DND-41 (cell line): ENCODE results near the gene RTN1.

ENCODE experiments used
- ATAC-seq: fragments of 200-7000 bp; cut with Tn5 transposase; 3 replicates; pipeline ENCODE4 v1.9.1; 2021; ENCODE audit warnings: low read depth; ENCODE audit not compliant: insufficient read depth
- DNase-seq: peaks from one replicate; pipeline ENCODE4 v3.0.0-alpha.2; 2020
- H2AFZ ChIP-seq: 2 replicates; pipeline ENCODE4 v1.6.0; 2012; ENCODE audit warnings: low read depth, low read length
- H3K27ac ChIP-seq: 2 replicates; pipeline ENCODE4 v1.5.1; 2012; ENCODE audit warnings: low read length, inconsistent platforms
- H3K27me3 ChIP-seq: fragments of 200-600 bp; sonication (generic); 2 replicates; pipeline ENCODE4 v1.6.0; 2012; ENCODE audit warnings: low read length, mild to moderate bottlenecking, inconsistent platforms; ENCODE audit not compliant: insufficient read depth, poor library complexity
- H3K36me3 ChIP-seq: 2 replicates; pipeline ENCODE4 v1.5.1; 2012; ENCODE audit warnings: low read length, inconsistent platforms; ENCODE audit not compliant: insufficient read depth
- H3K4me1 ChIP-seq: 2 replicates; pipeline ENCODE4 v1.5.1; 2012; ENCODE audit warnings: mild to moderate bottlenecking, low read length; ENCODE audit not compliant: insufficient read depth
- H3K4me2 ChIP-seq: 2 replicates; pipeline ENCODE4 v1.6.0; 2012; ENCODE audit warnings: mild to moderate bottlenecking, moderate library complexity, low read length, inconsistent platforms; ENCODE audit not compliant: insufficient read depth
- H3K4me3 ChIP-seq, 2 experiments: fragments of 200-600 bp in 1 of 2; shearing (Covaris generic) in 1 of 2; 2 replicates each; pipeline ENCODE4 v1.5.1; 2012 to 2016; ENCODE audit warnings: inconsistent platforms in 2 of 2, low read length in 2 of 2, mild to moderate bottlenecking in 2 of 2, low read depth in 1 of 2, moderate library complexity in 1 of 2
- H3K79me2 ChIP-seq: 2 replicates; pipeline ENCODE4 v1.6.0; 2012; ENCODE audit warnings: low read length, inconsistent platforms; ENCODE audit not compliant: insufficient read depth
- H3K9ac ChIP-seq: 2 replicates; pipeline ENCODE4 v1.6.0; 2012; ENCODE audit warnings: low read depth, mild to moderate bottlenecking, inconsistent platforms, low read length, moderate library complexity
- H3K9me3 ChIP-seq: 2 replicates; pipeline ENCODE4 v1.5.1; 2012; ENCODE audit warnings: low read length, moderate library complexity, mild to moderate bottlenecking, inconsistent platforms; ENCODE audit not compliant: insufficient read depth, severe bottlenecking
- H4K20me1 ChIP-seq: 2 replicates; pipeline ENCODE4 v1.6.0; 2012; ENCODE audit warnings: low read length; ENCODE audit not compliant: insufficient read depth
- CTCF ChIP-seq: IDR thresholded peaks from 2 replicates; pipeline ENCODE4 v1.5.1; 2012; ENCODE audit warnings: borderline replicate concordance, low read length, moderate library complexity, mild to moderate bottlenecking; ENCODE audit not compliant: poor library complexity, severe bottlenecking; ENCODE audit errors: extremely low read depth
- EZH2 ChIP-seq: IDR thresholded peaks from 3 replicates; pipeline ENCODE4 v1.6.1; 2012; ENCODE audit warnings: borderline replicate concordance, low read depth, mild to moderate bottlenecking, moderate library complexity, low read length, inconsistent platforms; ENCODE audit not compliant: severe bottlenecking

The RTN1 gene

GRCh38 chr14:59869381-59870255 is 958 bp downstream of the RTN1 start:
- Histone ChIP-seq H3K4me3 (no peak overlapping the region), H3K9me3 (no peaks in the 10 kb centered on the region), H4K20me1 (no peaks in the 10 kb centered on the region), H3K27ac (no peak overlapping the region), H3K4me2 (no peak overlapping the region), H2AFZ (no peak overlapping the region), H3K79me2 (no peaks in the 10 kb centered on the region), H3K36me3 (no peaks in the 10 kb centered on the region), H3K27me3 (peaks cover 9% of the 10 kb centered on the region), H3K4me1 (no peaks in the 10 kb centered on the region), H3K9ac (no peak overlapping the region)
- TF ChIP-seq EZH2 (no peak), CTCF (no peak)
- no peak for DNase-seq
- ATAC-seq, result no peak

DNA sequence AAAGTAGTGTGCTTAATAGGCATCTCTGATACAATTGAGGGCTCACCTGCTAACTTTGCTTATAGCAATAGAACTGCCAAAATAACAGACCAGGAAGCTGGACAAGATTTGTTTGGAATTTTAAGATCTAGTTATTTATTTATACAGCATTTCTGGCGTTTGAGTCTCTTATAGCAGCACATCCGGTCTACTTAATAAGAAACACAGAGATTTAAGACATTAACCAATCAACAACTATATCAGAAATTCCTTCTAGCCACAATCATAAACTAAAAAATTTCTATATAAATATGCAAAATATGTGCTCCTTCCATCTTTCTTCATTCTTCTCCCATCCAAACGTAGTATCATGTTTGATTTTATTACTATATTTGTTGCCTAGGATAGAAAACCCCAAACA is 2.6 kb downstream of the RTN1 start:
- ATAC-seq, result no peak
- no peaks in the 10 kb centered on the region for H3K36me3 ChIP-seq
- H3K9me3 ChIP-seq, result no peaks in the 10 kb centered on the region
- no peak for DNase-seq
- H3K4me3 ChIP-seq, result no peak overlapping the region
- peaks cover 9% of the 10 kb centered on the region for H3K27me3 ChIP-seq
- H3K4me1 ChIP-seq, result no peaks in the 10 kb centered on the region
- no peak overlapping the region for H3K4me2 ChIP-seq
- TF ChIP-seq CTCF (no peak), EZH2 (no peak)
- no peaks in the 10 kb centered on the region for H3K79me2 ChIP-seq
- no peak overlapping the region for H3K9ac ChIP-seq
- H3K27ac ChIP-seq, result no peak overlapping the region
- H2AFZ ChIP-seq, result no peak overlapping the region
- H4K20me1 ChIP-seq, result no peaks in the 10 kb centered on the region

GRCh38 chr14:59863806-59864525 is 6.6 kb downstream of the RTN1 start:
- H2AFZ ChIP-seq, result no peak overlapping the region
- no peak overlapping the region for H3K27ac ChIP-seq
- no peaks in the 10 kb centered on the region for H3K36me3 ChIP-seq
- ATAC-seq, result no peak
- H3K4me1 ChIP-seq, result no peaks in the 10 kb centered on the region
- no peak overlapping the region for H3K9ac ChIP-seq
- no peaks in the 10 kb centered on the region for H3K27me3 ChIP-seq
- TF ChIP-seq CTCF (no peak), EZH2 (no peak)
- peaks cover 8% of the 10 kb centered on the region for H3K9me3 ChIP-seq
- H3K4me3 ChIP-seq, result no peak overlapping the region
- DNase-seq, result no peak
- H3K4me2 ChIP-seq, result no peak overlapping the region
- H4K20me1 ChIP-seq, result no peaks in the 10 kb centered on the region
- no peaks in the 10 kb centered on the region for H3K79me2 ChIP-seq
